BJ (cell line): ENCODE measurements around the gene CISH. TPM values are rescaled to one million over a fixed set of nuclear protein-coding genes. Genes with fewer than 3 reads are reported as not detected.

Source experiments
- CTCF ChIA-PET: fragments of 350-600 bp; formaldehyde crosslinking; extraction: SDS; loops from one replicate; lab custom pipeline; 2021; ENCODE audit warnings: antibody characterized with exemption, inconsistent platforms; lab: Yijun Ruan, JAX
- POLR2A ChIA-PET: fragments of 300-600 bp; sonication (Branson Sonifier 250); formaldehyde crosslinking; extraction: SDS; loops from one replicate; lab custom pipeline; 2021; ENCODE audit warnings: antibody characterized with exemption; lab: Charles Lee
- DNase-seq: peaks from one replicate; pipeline ENCODE4 v3.0.0-alpha.2; 2011; ENCODE audit warnings: low read depth
- H3K27me3 ChIP-seq: 2 replicates; pipeline ENCODE4 v1.6.0; 2011; ENCODE audit warnings: low read length; ENCODE audit not compliant: control insufficient read depth, insufficient read depth
- H3K36me3 ChIP-seq: 2 replicates; pipeline ENCODE4 v1.5.1; 2011; ENCODE audit warnings: low read length; ENCODE audit not compliant: control insufficient read depth, insufficient read depth
- H3K4me3 ChIP-seq: 2 replicates; pipeline ENCODE4 v1.5.1; 2011; ENCODE audit warnings: low read depth, mild to moderate bottlenecking, control low read depth, low read length
- CTCF ChIP-seq: IDR thresholded peaks from 2 replicates; pipeline ENCODE4 v1.5.1; 2011; ENCODE audit warnings: low read depth, mild to moderate bottlenecking, control low read depth, inconsistent platforms, low read length, moderate library complexity; ENCODE audit not compliant: insufficient read depth
- polyA plus RNA-seq: library from polyadenylated mRNA; depleted of rRNA; stranded (reverse); fragments of >200 nt; gene quantifications from 2 replicates; pipeline ENCODE4 v1.2.3, GENCODE V29; 2011

Gene CISH
- polyA plus RNA-seq, 1 experiment: 2.6 TPM

GRCh38 chr3:50632450-50632849 lies 20.9 kb upstream of the CISH start:
- no peaks in the 10 kb centered on the region for H3K36me3 ChIP-seq
- H3K27me3 ChIP-seq: no peaks in the 10 kb centered on the region
- no peak for DNase-seq
- CTCF ChIA-PET: interaction anchor here (1.8 to 3.0 kb wide), 2 partner anchors 16 to 19 kb away, joined by 7 to 13 read pairs; partner anchors contain the start of gene MAPKAPK3
- H3K4me3 ChIP-seq: no peak overlapping the region
- TF ChIP-seq CTCF: no peak
- POLR2A ChIA-PET: no interaction called here

DNA sequence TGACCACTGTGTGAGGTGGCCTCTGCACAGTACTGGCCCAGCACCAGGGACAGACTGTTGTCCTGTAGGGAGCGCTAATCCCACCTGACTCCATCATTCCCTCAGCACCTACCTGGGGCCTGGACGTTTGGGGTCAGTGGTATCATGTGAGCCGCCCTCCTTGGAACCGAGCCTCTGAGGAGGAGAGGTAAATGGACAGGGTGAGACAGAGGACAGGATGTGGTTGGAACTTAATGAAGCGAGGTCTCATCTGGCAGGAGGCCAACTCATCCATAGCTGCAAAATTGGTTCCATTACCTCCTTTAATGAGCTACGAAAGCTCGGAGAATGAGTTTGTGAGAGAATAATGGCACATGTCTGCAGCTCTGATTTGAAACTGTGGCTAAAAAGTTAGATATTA lies 19.3 kb upstream of the CISH start:
- no peak for DNase-seq
- ChIA-PET CTCF (interaction anchor here (0.8 to 3.0 kb wide), 4 partner anchors 10 to 20 kb away, joined by 3 to 13 read pairs (median 6); partner anchors contain the start of genes CISH and MAPKAPK3), POLR2A (no interaction called here)
- Histone ChIP-seq H3K27me3 (no peaks in the 10 kb centered on the region), H3K36me3 (no peaks in the 10 kb centered on the region), H3K4me3 (no peak overlapping the region)
- TF ChIP-seq CTCF: no peak

GRCh38 chr3:50630394-50630793 lies 18.8 kb upstream of the CISH start:
- no peak overlapping the region for H3K4me3 ChIP-seq

DNA sequence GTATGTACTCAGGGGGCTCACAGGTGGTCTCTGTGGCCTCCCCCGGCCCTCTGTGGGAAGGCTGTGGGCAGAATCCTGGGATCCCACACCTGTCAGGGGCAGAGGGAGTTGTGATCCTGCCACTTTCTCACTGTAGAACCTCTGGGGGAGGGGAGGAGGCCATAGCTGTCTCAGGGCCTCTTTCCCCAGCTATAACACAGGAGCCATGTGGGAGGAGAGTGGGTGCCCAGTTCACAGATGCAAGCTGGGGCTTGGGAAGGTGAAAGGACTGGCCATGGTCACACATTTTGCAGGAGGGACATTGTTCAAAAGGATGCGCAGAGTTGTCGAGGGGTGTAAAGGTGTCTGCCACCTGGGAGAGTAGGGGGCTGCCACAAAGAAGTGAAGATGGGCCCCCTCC lies 17.0 kb upstream of the CISH start:
- Histone ChIP-seq H3K36me3 (no peaks in the 10 kb centered on the region), H3K4me3 (no peak overlapping the region), H3K27me3 (no peaks in the 10 kb centered on the region)
- CTCF ChIA-PET: interaction anchor here (0.9 to 2.4 kb wide), 7 partner anchors 8 to 743 kb away, joined by 3 to 11 read pairs (median 5); no protein-coding TSS in a partner anchor
- no peak for DNase-seq
- TF ChIP-seq CTCF: no peak
- POLR2A ChIA-PET: no interaction called here

More at GRCh38 chr3:50630394-50630793, 18.8 kb upstream of the CISH start:
- H3K27me3 ChIP-seq: no peaks in the 10 kb centered on the region
- POLR2A ChIA-PET: interaction anchor here (0.5 kb wide), 1 partner anchor 79 kb away, joined by 4 read pairs; no protein-coding TSS in a partner anchor
- H3K36me3 ChIP-seq: no peaks in the 10 kb centered on the region
- CTCF ChIA-PET: interaction anchor here (1.6 to 3.0 kb wide), 3 partner anchors 11 to 19 kb away, joined by 5 to 13 read pairs (median 6); partner anchors contain the start of genes CISH and MAPKAPK3
- TF ChIP-seq CTCF: no peak
- no peak for DNase-seq

- DNase-seq: no peak
- POLR2A ChIA-PET: no interaction called here
- H3K36me3 ChIP-seq: no peaks in the 10 kb centered on the region
- no peak overlapping the region for H3K4me3 ChIP-seq
- peak; percentile 58 for TF ChIP-seq CTCF
- no peaks in the 10 kb centered on the region for H3K27me3 ChIP-seq
- CTCF ChIA-PET: interaction anchor here (0.9 to 2.4 kb wide), 8 partner anchors 9 to 762 kb away, joined by 3 to 11 read pairs (median 6); no protein-coding TSS in a partner anchor
These were observed 16.0 kb upstream of the CISH start for GRCh38 chr3:50627407-50628051.
